Kidney glomerular epithelial cell (primary cell): ENCODE data around the gene SYT9.
A peak's percentile ranks its signal among the peaks of the same experiment; 100 is the strongest.
"Not testable (repeated sequence)": the region's sequence is repeated elsewhere in the genome, so short reads cannot be mapped to it uniquely, and the experiment has no call there.

Experiments
- DNase-seq: peaks from one replicate; lab custom pipeline; 2025; lab: John Stamatoyannopoulos, UW

SYT9 gene

DNA sequence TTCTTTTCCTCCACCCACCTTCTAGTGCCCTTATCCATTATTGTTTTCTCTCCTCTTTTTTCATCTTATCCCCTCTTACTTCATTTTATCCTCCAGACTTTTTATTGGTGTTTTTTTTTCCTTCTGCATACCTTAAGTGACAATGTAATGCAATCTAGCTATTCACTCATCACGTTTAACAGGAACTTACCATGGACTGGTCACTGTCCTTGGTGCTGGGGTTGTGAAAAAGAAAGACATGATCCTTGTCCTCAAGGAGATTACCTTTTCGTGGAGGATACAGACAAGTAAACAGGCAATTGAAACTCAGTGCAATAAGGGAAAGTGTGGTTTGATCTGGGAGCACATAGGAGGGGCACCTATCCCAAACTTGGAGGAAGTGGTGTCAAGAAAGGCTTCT is 20.7 kb downstream of the SYT9 start:
- no peak for DNase-seq

- no peak for DNase-seq
Observed at GRCh38 chr11:7275133-7275532, 23.4 kb downstream of the SYT9 start.

DNA sequence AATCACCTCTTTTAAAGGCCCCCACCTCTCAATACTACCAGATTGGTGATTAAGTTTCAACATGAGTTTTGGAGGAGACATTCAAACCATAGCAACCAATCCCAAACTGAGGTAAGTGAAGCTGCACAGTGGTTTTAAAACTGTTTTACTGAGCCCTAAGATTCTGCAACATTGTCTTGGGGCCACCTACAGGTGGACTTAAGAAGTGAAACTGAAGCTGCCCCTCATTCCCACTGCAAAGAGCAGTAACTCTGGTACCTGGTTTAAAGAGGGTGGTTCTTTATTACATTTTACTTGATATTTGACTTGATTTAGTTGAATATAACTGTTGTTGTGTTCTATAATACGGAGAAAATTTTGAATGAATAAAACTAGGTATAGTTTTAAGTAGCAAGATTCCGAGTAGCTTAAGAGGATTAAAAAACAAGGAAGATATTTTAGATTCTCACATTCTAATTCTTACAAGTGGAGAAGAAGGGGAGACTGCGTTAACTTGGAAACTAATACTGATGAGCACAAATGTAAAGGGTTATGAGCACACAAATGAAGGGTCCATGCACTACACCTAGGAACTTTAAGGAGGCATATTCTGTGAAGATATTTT is 26.7 kb downstream of the SYT9 start:
- DNase-seq: peak; percentile 32

DNA sequence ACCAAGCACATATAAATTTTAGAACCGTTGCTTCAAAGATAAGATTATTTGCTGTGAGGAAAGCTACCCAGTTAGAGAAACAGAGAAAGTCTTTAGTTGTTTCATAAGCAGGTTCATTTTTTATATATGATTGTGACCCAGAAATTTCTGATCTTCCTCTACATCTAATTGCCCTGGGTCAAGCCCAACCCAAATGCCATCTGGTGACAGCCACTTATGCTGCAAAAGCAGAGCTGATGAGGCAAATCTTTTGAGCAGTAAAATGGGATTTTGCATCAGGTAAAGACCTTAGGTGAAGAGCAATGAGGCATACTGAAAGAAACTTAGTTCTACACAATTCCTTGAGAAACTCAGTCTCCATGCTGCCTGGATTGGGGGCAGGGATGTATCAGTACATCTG is 28.0 kb downstream of the SYT9 start:
- DNase-seq: no peak

- DNase-seq: peak; percentile 74
Observed at GRCh38 chr11:7281079-7281478, 29.4 kb downstream of the SYT9 start.

DNA sequence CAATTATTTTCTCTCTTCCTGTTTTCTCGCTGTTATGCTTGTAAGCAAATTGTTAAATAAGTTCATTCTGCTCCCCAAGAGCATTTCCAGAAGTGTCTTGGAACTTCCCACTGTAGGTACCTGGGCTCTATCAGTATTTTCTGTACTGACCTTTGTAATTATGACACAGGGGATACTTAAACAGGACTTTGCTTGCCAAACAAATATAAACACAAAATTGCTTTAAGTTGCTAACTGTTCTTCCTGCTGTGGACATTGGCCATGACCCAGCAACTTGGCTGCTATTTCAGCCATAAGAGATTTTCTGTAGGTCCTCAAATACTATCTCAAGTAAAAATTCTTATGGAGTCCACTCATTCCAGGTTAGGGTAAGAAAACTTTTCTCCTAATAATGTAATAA is 30.1 kb downstream of the SYT9 start:
- DNase-seq: no peak

- no peak for DNase-seq
Observed at GRCh38 chr11:7286178-7286577, 34.5 kb downstream of the SYT9 start.

GRCh38 chr11:7291100-7291829 is 39.6 kb downstream of the SYT9 start:
- DNase-seq: no peak

DNA sequence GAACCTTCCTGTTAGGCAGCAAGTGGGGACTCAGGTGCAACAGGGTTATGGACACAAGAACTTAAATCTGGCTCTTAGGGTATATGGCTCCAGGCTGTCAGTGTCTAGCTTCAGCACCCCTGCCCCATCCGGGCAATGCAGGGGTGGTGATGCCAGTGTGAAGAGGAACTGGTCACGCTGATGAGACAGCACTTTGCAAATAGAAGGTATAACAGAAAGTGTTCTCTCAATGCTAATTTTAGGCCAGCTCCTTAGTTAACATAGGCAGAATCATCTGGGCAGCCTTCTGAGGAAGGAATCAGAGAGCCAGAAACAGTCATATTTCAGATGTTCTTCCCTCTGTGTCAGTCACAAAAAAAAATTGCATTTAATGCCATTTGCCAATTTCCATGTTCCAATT is 41.2 kb downstream of the SYT9 start:
- DNase-seq: no peak

DNA sequence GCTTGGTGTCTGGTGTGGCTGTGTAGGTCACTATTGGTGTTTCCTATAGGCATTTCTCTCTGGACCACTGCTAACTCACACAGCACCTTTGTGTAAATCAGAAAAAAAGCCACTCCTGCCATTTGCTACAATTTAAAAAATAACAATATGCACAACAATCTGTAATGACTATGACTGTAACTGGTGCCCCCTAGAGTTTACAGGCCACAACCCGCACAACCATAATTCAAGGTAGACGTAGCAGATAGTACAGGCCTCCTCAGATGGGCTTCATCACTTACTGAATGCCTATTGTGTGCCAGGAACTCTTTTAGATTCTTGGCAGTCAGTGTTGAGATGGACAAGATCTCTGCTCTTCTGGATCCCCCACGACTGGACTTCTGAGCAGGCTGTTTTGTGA is 47.7 kb downstream of the SYT9 start:
- no peak for DNase-seq

DNA sequence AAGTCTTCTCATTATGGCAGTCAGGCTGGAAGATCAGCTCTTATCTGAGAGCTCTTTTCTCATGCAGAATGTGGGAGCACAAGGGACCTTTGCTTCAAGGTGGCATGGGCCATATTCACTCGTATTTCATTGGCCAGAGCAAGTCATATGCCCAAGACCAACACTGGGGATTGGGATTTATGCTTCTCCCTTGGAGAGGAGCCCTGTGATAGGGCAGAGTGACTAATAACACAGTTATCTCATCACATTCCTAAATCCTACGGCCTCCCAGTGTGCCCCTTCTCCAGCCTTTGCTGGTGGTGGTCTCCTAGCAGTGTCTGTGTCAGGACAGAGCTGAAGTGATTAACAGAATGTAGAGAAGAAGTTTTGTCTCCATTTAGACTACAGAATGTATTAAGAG is 48.6 kb downstream of the SYT9 start:
- no peak for DNase-seq

DNA sequence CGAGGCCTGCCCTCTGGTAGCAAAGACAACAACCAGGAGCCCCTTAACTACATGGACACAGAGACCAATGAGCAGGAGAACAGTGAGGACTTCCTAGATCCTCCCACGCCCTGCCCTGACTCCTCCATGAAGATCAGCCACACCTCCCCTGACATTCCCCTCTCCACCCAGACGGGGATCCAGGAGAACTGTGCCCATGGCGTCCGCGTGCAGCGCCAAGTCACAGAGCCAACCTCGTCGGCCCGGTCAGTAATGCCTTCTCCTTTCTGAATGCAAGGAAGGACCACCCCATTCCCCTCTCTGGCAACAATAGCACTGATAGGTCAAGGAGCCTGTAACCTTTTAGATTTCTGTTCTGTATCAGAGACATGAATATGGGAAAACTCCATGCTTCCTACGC is 51.4 kb downstream of the SYT9 start:
- DNase-seq: no peak

- no peak for DNase-seq
Observed at GRCh38 chr11:7306900-7307299, 55.2 kb downstream of the SYT9 start.

GRCh38 chr11:7307836-7308235 is 56.1 kb downstream of the SYT9 start:
- no peak for DNase-seq

- DNase-seq: no peak
Observed at GRCh38 chr11:7311903-7312302, 60.2 kb downstream of the SYT9 start.

GRCh38 chr11:7314811-7315604 is 63.3 kb downstream of the SYT9 start:
- DNase-seq: no peak

GRCh38 chr11:7319501-7319900 is 67.8 kb downstream of the SYT9 start:
- DNase-seq: no peak

DNA sequence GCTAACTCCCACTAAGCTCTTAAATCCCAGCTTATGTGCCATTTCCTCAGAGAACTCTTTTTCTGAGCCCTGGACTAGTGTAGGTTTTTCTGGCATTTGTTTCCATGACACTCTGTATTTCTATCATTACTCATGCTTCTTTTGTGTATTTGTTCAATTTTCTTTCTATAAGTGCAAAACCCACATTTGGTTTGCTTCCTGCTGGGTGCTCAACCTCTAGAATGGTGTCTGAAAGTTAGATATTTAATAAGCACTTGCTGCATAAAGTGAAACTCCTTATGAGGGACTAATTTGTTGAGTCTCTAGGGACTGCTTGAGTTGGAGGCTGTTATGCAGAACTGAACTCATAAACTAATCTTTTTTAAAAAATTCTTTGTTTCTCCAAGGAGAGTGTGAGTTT is 68.6 kb downstream of the SYT9 start:
- DNase-seq: no peak

DNA sequence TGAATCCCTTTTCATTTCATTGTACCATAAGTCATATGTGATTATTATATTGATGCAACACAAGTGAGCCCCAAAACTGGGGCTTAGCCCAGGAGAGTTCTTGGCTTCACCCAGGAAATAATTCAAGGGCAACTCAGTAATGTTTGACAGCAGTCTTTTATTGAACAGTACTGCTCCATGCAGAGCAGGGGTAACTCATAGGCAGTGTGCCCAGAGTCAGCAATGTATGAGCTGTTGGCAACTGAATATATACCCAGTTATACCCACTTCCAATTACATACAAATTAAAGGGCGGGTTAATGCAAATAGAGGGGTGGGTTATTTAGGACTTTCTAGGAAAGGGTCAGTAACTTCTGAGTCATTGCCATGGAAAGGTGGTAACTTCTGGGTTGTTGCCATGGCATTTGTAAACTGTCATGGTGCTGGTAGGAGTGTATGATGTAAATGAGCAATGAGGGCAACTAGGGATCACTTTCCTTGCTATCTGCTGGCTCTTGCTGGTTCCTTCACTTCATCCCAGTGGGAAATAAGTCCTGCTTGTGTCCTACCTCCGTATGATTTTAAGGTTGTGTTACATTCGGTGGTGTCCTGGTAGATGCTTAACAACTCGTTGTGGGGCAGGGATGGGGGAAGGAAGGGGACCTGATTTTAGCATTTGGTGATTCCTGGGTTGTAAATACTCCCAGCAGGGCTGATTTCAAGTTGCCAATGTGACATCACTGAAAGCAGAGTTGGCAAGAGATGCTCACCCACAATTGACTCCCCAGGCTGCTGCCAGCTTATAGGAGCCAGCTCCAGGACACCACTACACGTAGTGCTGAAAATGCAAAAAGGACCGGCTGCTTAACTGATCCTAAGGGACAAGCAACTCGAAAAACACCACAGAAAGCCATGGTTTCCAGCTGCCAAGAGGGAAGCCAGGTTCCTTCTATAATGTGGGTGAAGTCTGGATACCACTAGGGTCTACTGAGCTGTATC is 70.1 kb downstream of the SYT9 start:
- DNase-seq: no peak

DNA sequence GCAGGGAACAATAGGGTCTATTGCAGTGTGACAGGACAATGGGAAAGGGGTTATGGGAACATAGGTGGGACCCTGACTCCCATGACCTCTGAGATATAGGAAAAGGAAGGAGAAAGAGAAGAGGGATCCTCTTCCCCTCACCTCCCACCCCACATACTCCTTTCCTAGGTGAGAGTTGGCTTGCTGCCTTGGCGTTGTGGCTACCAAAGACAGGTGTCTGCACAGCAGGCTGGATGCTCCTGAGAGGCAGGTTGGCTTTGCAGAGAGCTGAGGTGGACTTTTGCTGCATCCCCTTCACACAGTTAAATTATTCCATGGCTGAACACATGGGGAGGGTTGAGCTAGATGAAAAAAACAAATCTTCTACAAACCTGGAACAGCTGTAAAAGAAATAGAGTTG is 80.7 kb downstream of the SYT9 start:
- no peak for DNase-seq

DNA sequence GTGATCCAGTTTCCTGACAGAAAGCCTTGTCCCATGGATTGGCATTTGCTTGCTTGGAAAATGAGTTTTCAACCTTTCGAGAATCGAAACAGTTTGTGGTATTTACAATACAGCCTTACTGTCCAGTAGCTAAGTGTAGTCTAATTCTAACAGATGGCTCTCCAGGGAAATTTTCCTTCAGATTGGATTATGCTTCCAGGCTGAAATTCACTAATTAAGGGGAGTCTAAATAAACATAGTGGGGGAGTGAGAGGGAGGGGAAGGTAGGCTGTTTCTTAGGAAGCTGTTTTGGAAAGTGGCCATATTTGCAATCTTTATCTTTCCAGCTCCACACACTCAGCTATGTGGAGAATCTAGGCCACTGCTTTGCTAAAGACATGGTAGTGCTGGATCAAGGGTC is 81.3 kb downstream of the SYT9 start:
- DNase-seq: no peak

DNA sequence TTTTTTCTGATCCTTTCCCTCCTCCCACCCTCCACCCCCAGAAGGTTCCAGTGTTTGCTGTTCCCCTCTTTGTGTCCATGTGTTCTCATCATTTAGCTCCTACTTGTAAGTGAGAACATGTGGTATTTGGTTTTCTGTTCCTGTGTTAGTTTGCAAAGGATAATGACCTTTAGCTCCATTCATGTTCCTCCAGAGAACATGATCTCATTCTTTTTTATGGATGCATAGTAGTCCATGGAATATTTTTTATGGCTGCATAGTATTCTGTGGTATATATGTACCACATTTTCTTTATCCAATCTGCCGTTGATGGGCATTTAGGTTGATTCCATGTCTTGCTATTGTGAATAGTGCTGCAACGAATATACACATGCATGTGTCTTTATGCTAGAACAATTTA is 83.7 kb downstream of the SYT9 start:
- not testable (repeated sequence) for DNase-seq
